Activated T-helper 2 cell treated with anti-CD3 and anti-CD28 coated beads, Interferon-gamma antibody, Interleukin-2, Interleukin-4, amounts not matched to agents 10 μg/mL and 5 μg/mL and 100 μg/mL, durations not matched to agents 14 hours and 24 hours and 36 hours (primary cell): ENCODE data around the gene IFNL3. TPM values are rescaled to one million over a fixed set of nuclear protein-coding genes. Genes with fewer than 3 reads are reported as not detected.
"Not testable (repeated sequence)": the region's sequence is repeated elsewhere in the genome, so short reads cannot be mapped to it uniquely, and the experiment has no call there.

Experiments
- DNase-seq: peaks from one replicate; pipeline ENCODE4 v3.0.0; 2021; ENCODE audit warnings: low spot score
- H3K27ac Mint-ChIP-seq: one replicate; pipeline ENCODE4 v1.8.0; 2021; ENCODE audit warnings: mixed read lengths
- H3K27me3 Mint-ChIP-seq: one replicate; pipeline ENCODE4 v1.8.0; 2021; ENCODE audit warnings: low read depth, mixed read lengths
- H3K36me3 Mint-ChIP-seq: one replicate; pipeline ENCODE4 v1.8.0; 2021; ENCODE audit warnings: low read depth, mixed read lengths
- H3K4me1 Mint-ChIP-seq: one replicate; pipeline ENCODE4 v1.8.0; 2021; ENCODE audit warnings: low read depth, mixed read lengths
- H3K4me3 Mint-ChIP-seq: one replicate; pipeline ENCODE4 v1.8.0; 2021; ENCODE audit warnings: low read depth, mild to moderate bottlenecking, moderate library complexity, mixed read lengths
- H3K9me3 Mint-ChIP-seq: one replicate; pipeline ENCODE4 v1.8.0; 2021; ENCODE audit warnings: mixed read lengths
- intact Hi-C: fragments of 100-400 bp; cut with micrococcal nuclease; formaldehyde crosslinking; loops from one replicate; pipeline ENCODE4 v1.15.1; 2023
- total RNA-seq: library from RNA; stranded (reverse); gene quantifications from 2 replicates; pipeline ENCODE4 v1.2.3, GENCODE V29; 2022

The IFNL3 gene
- total RNA-seq: not detected in 2 replicates

DNA sequence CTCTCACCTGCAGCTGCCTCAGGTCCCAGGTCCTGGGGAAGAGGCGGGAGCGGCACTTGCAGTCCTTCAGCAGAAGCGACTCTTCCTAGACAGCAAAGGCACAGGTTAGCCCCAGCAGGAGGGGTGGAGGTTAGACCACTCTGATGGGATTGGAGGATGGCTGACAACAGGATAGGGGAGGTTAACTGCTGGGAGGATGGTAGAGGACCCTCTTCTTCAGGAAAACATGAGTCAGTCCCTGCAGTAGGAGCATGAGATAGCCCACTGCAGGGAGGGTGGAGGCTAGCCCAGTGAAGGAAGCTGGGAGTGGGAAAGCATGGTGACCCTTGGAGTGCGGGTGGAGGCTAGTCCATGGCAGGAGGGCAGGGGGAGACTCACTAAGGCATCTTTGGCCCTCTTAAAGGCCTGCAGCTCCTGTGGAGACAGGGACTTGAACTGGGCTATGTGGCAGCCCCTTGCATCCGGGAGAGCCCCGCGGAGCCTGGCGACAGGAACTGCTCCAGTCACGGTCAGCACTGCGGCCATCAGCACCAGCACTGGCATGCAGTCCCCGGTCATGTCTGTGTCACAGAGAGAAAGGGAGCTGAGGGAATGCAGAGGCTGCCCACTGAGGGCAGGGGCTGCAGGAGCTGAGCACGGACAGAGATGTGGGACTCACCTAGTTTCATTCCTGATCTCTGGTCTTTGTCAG is at the start of gene IFNL3:
Gene IFNL3, minus strand, starts transcription at position 597 of the 691 bp plus-strand sequence. Its CDS starts 39 bp downstream, at position 558.
- DNase-seq, H3K27ac Mint-ChIP-seq, H3K36me3 Mint-ChIP-seq, H3K4me3 Mint-ChIP-seq, H3K4me1 Mint-ChIP-seq, intact Hi-C loops, H3K9me3 Mint-ChIP-seq: not testable (repeated sequence)
- peaks cover 12% of the 10 kb centered on the region for H3K27me3 Mint-ChIP-seq

DNA sequence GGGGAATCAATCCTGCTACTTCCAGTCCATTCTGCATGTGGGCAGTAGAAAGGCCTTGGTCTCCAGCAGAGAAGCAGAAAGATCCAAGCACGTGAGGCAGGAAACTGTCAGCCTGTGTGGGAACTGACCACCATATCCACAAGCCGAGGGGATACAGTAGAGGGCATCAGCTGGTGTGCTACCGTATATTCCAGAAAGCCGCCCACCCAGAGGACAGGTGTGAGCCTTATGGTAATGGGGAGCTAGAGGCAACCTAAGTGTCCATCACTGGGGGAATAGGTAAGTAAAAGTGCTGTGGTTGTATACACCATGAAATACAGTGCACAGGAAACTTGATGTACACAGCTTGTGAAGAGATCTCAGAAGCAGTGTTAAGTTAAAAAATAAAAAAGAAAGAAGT is 48.6 kb upstream of the IFNL3 start:
- Mint-ChIP-seq H3K4me1 (peaks cover 18% of the 10 kb centered on the region), H3K9me3 (no peaks in the 10 kb centered on the region), H3K36me3 (no peaks in the 10 kb centered on the region), H3K27me3 (peaks cover 20% of the 10 kb centered on the region), H3K4me3 (no peak overlapping the region), H3K27ac (no peak overlapping the region)
- no peak for DNase-seq
- intact Hi-C loops: no loop called here

DNA sequence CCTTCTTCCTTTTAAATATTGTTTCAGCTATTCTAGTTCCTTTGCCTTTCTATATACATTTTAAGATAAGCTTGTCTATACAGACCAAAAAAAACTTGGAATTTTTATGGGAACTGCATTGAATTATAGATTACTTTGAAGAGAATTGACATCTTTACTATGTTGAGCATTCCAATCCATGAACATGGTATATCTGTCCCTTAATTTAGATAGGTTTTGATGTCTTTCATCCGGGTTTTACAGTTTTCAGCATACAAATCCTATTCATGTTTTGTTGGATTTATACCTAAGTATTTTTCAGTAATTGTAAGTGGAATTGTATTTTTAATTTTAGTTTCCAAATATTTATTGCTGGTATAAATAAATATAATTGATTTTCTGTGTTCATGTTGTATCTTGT is 39.2 kb upstream of the IFNL3 start:
- Mint-ChIP-seq H3K4me3 (no peak overlapping the region), H3K27me3 (peaks cover 23% of the 10 kb centered on the region)

DNA sequence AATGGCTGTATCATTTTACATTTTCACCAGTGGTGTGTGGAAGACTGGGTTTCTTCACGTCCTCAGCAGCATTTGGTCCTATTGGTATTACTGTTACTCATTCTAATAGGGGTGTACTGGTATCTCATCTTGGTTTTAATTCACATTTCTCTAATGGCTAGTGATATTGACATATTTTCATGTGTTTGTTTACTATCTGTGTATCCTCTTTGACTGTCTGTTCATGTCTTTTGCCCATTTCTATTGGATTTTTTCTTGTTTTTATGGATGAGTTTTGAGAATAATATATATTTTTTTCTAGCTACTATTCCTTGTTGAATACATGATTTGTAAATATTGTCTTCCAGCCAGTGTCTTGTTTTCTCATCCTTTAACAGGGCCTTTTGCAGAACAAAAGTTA is 37.2 kb upstream of the IFNL3 start:
- H3K9me3 Mint-ChIP-seq: peaks cover 9% of the 10 kb centered on the region
- no peak overlapping the region for H3K27ac Mint-ChIP-seq
- peaks cover 22% of the 10 kb centered on the region for H3K27me3 Mint-ChIP-seq
- H3K4me3 Mint-ChIP-seq: no peak overlapping the region
- intact Hi-C loops: no loop called here
- DNase-seq: no peak
- H3K36me3 Mint-ChIP-seq: no peaks in the 10 kb centered on the region
- no peaks in the 10 kb centered on the region for H3K4me1 Mint-ChIP-seq

More for the DNA sequence above, 39.2 kb upstream of the IFNL3 start:
- intact Hi-C loops: no loop called here
- Mint-ChIP-seq H3K36me3 (no peaks in the 10 kb centered on the region), H3K9me3 (peaks cover 9% of the 10 kb centered on the region), H3K4me1 (no peaks in the 10 kb centered on the region), H3K27ac (no peak overlapping the region)
- no peak for DNase-seq

DNA sequence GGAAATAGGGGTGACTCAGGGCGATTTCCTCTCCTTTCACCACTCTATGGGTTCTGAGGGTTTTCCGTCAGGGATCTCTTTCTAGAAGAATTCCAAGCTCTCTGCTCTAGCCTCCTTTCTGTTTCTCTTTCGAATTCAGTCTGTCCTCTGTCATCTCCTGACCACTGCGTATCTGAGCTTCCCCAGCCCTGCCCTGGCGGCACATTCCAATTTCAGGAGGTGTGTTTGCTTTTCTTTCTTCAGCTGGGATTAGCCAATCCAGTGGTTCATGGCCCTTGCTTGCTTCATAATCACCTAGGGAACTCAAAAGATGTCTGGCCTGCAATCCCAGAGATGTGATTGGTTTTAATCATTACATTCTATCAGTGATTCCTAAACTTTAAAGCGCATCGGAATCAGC is 32.8 kb upstream of the IFNL3 start:
- Mint-ChIP-seq H3K36me3 (no peaks in the 10 kb centered on the region), H3K4me1 (no peaks in the 10 kb centered on the region)

DNA sequence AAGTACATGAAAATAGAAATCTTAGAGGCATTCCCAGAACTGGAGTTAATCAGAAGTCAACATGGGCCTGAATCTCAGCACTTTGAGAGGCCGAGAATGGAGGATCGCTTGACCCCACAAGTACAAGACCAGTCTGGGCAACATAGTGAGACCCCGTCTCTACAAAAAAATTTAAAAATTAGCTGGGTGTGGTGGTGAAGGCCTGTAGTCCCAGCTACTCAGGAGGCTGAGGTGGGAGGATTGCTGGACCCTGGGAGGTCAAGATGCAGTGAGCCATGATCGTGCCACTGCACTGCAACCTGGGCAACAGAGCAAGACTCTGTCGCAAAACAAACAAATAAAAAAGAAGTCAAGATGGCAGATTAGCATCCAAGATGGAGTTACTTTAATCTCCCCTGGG is 31.9 kb upstream of the IFNL3 start:
- Mint-ChIP-seq H3K4me3 (no peak overlapping the region), H3K9me3 (no peaks in the 10 kb centered on the region), H3K4me1 (no peaks in the 10 kb centered on the region), H3K36me3 (no peaks in the 10 kb centered on the region), H3K27ac (no peak overlapping the region), H3K27me3 (peaks cover 13% of the 10 kb centered on the region)
- no peak for DNase-seq
- intact Hi-C loops: no loop called here

More for the DNA sequence above, 32.8 kb upstream of the IFNL3 start:
- Mint-ChIP-seq H3K27ac (no peak overlapping the region), H3K9me3 (no peaks in the 10 kb centered on the region), H3K27me3 (peaks cover 16% of the 10 kb centered on the region), H3K4me3 (no peak overlapping the region)
- no peak for DNase-seq
- intact Hi-C loops: no loop called here

DNA sequence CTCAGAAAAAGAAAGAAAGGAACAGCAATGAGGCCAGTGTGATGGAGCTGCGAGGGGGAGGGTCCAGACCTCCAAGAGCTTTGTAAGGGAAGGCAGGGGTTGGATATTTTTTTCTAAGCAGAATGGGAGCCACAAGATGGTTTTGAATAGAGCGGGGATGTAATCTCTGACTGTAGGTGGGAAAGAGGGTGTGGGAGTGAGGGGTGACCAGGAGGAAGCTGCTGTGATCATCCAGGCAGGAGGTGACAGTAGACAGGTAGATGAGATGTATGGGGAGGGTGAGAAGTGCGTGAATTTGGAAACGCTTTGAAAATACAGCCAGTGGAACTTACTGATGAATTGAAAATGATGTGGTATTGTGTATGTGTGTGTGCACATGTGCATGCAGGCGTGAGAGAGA is 30.8 kb upstream of the IFNL3 start:
- intact Hi-C loops: no loop called here
- Mint-ChIP-seq H3K27ac (no peak overlapping the region), H3K36me3 (no peaks in the 10 kb centered on the region), H3K4me3 (no peak overlapping the region), H3K9me3 (no peaks in the 10 kb centered on the region), H3K4me1 (no peaks in the 10 kb centered on the region), H3K27me3 (peaks cover 13% of the 10 kb centered on the region)
- DNase-seq: no peak

DNA sequence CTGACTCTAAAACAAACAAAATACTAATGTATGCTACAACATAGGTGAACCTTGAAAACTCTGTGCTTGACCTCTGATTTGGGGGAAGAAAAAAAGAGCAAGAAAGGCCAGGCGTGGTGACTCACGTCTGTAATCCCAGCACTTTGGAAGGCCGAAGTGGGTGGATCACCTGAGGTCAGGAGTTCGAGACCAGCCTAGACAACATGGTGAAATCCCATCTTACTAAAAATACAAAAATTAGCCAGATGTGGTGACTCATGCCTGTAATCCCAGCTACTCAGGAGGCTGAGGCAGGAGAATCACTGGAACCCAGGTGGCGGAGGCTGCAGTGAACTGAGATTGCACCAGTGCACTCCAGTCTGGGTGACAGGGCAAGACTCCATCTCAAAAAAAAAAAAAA is 29.1 kb upstream of the IFNL3 start:
- H3K9me3 Mint-ChIP-seq: not testable (repeated sequence)

DNA sequence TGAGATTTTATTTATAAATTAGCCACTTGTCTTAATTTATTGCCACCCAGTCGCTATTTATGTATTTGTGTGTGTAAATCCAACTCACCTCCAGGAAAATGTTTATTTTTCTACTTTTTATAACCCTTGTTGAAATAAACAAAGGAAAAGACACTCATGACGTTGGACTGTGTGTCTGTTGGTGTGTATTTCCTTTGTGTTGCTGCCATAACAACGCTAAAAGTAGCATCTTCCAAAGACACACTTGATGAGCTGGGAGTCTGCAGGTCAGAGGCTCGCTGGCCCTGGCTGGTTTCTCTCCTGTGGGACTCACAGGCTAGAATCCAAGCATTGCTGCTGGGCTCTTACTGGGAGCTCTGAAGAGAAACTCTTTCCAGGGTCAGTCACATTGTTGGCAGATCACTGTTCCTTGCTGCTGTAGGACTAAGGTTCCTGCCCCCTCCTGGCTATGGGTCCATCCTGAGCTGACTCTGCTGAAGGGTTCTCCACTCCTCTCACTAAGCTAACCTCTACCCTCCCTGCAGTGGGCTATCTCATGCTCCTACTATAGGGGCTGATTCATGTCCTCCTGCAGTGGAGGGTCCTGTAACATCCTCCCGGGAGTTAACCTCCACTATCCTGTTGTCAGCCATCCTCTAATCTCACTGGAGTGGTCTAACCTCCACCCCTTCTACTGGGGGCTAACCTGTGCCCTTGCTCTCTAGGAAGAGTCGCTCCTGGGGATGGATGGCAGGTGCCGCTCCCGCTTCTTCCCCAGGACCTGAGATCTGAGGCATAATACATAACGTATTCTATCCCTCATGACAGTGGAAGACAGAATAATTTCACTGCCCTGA is 25.4 kb upstream of the IFNL3 start:
- no peak for DNase-seq
- Mint-ChIP-seq H3K4me1 (no peaks in the 10 kb centered on the region), H3K4me3 (no peak overlapping the region), H3K36me3 (no peaks in the 10 kb centered on the region), H3K9me3 (no peaks in the 10 kb centered on the region), H3K27ac (no peak overlapping the region), H3K27me3 (peaks cover 11% of the 10 kb centered on the region)
- intact Hi-C loops: no loop called here

More for the DNA sequence above, 29.1 kb upstream of the IFNL3 start:
- H3K4me3 Mint-ChIP-seq, H3K4me1 Mint-ChIP-seq, H3K27ac Mint-ChIP-seq, H3K36me3 Mint-ChIP-seq, DNase-seq, intact Hi-C loops: not testable (repeated sequence)
- peaks cover 12% of the 10 kb centered on the region for H3K27me3 Mint-ChIP-seq

DNA sequence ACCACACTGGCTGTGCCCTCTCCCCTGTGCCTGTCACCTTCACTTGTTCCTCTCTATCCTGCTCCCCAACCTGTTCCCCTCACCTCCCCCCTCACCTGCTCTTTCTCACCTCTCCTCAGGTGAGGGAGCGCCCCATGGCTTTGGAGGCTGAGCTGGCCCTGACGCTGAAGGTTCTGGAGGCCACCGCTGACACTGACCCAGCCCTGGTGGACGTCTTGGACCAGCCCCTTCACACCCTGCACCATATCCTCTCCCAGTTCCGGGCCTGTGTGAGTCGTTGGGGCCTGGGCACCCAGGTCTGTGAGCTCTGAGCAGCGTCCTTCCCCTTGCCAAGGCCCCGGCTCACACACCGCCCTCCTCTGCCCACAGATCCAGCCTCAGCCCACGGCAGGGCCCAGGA is 24.6 kb upstream of the IFNL3 start:
- H3K27me3 Mint-ChIP-seq: peaks cover 16% of the 10 kb centered on the region
- H3K27ac Mint-ChIP-seq, H3K9me3 Mint-ChIP-seq, H3K4me1 Mint-ChIP-seq, H3K4me3 Mint-ChIP-seq, intact Hi-C loops, H3K36me3 Mint-ChIP-seq, DNase-seq: not testable (repeated sequence)

DNA sequence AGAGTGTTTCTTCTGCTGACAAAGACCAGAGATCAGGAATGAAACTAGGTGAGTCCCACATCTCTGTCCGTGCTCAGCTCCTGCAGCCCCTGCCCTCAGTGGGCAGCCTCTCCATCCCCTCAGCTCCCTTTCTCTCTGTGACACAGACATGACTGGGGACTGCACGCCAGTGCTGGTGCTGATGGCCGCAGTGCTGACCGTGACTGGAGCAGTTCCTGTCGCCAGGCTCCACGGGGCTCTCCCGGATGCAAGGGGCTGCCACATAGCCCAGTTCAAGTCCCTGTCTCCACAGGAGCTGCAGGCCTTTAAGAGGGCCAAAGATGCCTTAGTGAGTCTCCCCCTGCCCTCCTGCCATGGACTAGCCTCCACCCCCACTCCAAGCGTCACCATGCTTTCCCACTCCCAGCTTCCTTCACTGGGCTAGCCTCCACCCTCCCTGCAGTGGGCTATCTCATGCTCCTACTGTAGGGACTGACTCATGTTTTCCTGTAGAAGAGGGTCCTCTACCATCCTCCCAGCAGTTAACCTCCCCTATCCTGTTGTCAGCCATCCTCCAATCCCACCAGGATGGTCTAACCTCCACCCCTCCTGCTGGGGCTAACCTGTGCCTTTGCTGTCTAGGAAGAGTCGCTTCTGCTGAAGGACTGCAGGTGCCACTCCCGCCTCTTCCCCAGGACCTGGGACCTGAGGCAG is 23.9 kb upstream of the IFNL3 start:
- H3K9me3 Mint-ChIP-seq, H3K36me3 Mint-ChIP-seq, H3K27ac Mint-ChIP-seq, H3K4me3 Mint-ChIP-seq, DNase-seq, intact Hi-C loops, H3K4me1 Mint-ChIP-seq: not testable (repeated sequence)
- H3K27me3 Mint-ChIP-seq: peaks cover 22% of the 10 kb centered on the region

DNA sequence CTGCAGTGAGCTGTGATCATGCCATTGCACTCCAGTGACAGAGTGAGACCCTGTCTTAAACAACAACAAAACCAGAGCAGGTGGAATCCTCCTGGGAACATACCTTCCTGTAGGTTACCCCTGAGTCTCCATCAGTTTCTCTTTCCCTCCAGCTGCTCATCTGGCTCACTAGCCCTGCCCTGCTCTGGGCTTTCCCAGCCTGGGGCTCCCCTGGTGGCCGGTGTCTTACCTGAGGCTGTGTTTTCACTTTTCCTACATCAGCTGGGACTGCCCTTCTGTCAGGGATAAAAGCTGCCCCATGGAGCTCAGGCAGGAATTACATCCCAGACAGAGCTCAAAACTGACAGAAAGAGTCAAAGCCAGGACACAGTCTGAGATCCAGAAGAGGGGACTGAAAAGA is 23.3 kb upstream of the IFNL3 start, which contains the start of gene IFNL2:
Gene IFNL2, plus strand, starts transcription at position 312 of the 400 bp plus-strand sequence. CDS start 173 bp downstream, outside the sequence.
- H3K27me3 Mint-ChIP-seq: peaks cover 27% of the 10 kb centered on the region
- H3K4me3 Mint-ChIP-seq, intact Hi-C loops, H3K36me3 Mint-ChIP-seq, H3K27ac Mint-ChIP-seq, H3K4me1 Mint-ChIP-seq, H3K9me3 Mint-ChIP-seq, DNase-seq: not testable (repeated sequence)
